Kidney (tissue), 14 donors: Measurements from ENCODE around the gene FCHO1. TPM values are rescaled to one million over a fixed set of nuclear protein-coding genes. Genes with fewer than 3 reads are reported as not detected.

ENCODE experiments used
- DNase-seq, 5 donors: peaks; one replicate each; pipeline ENCODE4 v3.0.0-alpha.2; 2013 to 2020
- FAIRE-seq: peaks from 2 replicates; lab custom pipeline; 2012; peaks lifted over from hg19 to GRCh38; lab: Jason Lieb, UNC
- H3K27ac ChIP-seq, 2 donors: one replicate each; pipeline ENCODE4 v1.7.0; 2013; ENCODE audit warnings: low read depth in 2 of 2, low read length in 2 of 2, inconsistent platforms in 1 of 2
- H3K27me3 ChIP-seq: one replicate; pipeline ENCODE4 v1.7.1; 2013; ENCODE audit warnings: low read length, inconsistent platforms; ENCODE audit not compliant: control insufficient read depth, insufficient read depth
- H3K36me3 ChIP-seq, 3 donors: one replicate each; pipeline versions ENCODE4 v1.7.0 to v1.7.1; 2013; ENCODE audit warnings: low read length in 3 of 3, control low read depth in 1 of 3, inconsistent platforms in 1 of 3; ENCODE audit not compliant: insufficient read depth in 3 of 3, control insufficient read depth in 2 of 3
- H3K4me1 ChIP-seq, 3 donors: one replicate each; pipeline versions ENCODE4 v1.7.0 to v1.7.1; 2013; ENCODE audit warnings: low read length in 3 of 3, inconsistent platforms in 1 of 3, low read depth in 1 of 3; ENCODE audit not compliant: control insufficient read depth in 2 of 3, insufficient read depth in 2 of 3
- H3K4me3 ChIP-seq, 3 donors: one replicate each; pipeline versions ENCODE4 v1.7.0 to v1.8.1; 2013; ENCODE audit warnings: low read length in 3 of 3, control low read depth in 1 of 3, inconsistent platforms in 1 of 3
- H3K9ac ChIP-seq, 3 donors: one replicate each; pipeline versions ENCODE4 v1.7.0 to v1.7.1; 2013; ENCODE audit warnings: low read length in 3 of 3, control low read depth in 1 of 3, inconsistent platforms in 1 of 3
- H3K9me3 ChIP-seq, 3 donors: one replicate each; pipeline versions ENCODE4 v1.7.0 to v1.7.1; 2013; ENCODE audit warnings: low read length in 3 of 3, control low read depth in 1 of 3, inconsistent platforms in 1 of 3; ENCODE audit not compliant: control insufficient read depth in 2 of 3, insufficient read depth in 1 of 3
- intact Hi-C: fragments of 100-400 bp; cut with DNase I; formaldehyde crosslinking; loops from one replicate; pipeline ENCODE4 v1.11.1; 2022
- polyA plus RNA-seq: library from polyadenylated mRNA; stranded (reverse); fragments of 350-450 nt; fragmentation: Illumina TruSeq; extraction: RNeasy Lipid Tissue Mini Kit (QIAGEN cat#74804); gene quantifications from one replicate; pipeline ENCODE4 v1.2.3, GENCODE V29; 2014; ENCODE audit warnings: low read depth, low replicate concordance; ENCODE audit not compliant: insufficient read depth
- total RNA-seq: library from RNA; stranded (reverse); fragmentation: NEBNext Ultra II Directional; extraction: Animal tissue kit (Norgen Biotek cat#: 25700); gene quantifications from one replicate; pipeline ENCODE4 v1.2.1, GENCODE V29; 2021
- TF ChIP-seq, protein P1 (sequence below): IDR thresholded peaks from 3 replicates; pipeline ENCODE4 v1.5.1; 2012; ENCODE audit warnings: mild to moderate bottlenecking, moderate library complexity, borderline replicate concordance; ENCODE audit not compliant: insufficient read depth; ENCODE audit errors: extremely low read depth
- donor health status: control.
- donor health status: control.
- donor health status: control.
- donor health status: control.
- donor health status: control.
- donor health status: DM: yes; HTN: yes; CAD: no.
- donor health status: Normal renal cell carcinoma (clear cell type).

FCHO1 gene
- total and polyA plus RNA-seq, 2 donors from 2014 or later = 0.52 to 5.9 TPM

DNA sequence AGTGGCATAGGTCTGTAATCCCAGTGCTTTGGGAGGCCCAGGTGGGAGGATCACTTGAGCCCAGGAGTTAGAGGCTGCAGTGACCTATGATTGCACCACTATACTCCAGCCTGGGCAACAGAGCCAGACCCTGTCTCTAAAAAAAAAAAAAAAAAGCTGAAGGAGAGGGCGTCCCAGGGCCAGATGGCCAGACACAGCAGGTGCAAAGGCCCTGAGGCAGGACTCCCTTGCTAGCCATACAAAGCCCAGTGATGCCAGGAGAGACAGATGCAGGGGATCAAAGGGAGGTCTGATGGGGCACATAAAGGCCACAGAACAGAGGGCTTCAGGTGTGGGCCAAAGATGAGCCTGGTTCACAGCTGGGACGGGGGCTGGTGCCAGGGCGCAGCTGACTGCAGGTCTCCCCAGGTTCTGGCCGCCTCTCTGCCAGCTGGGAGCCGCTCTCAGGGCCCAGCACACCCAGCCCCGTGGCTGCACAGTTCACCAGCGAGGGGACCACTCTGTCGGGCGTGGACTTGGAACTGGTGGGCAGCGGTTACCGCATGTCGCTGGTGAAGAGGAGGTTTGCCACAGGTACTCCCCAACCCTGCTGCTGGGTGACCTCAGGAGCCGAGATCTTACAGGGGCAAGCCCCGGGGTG, 36.1 kb downstream of the FCHO1 start:
- no peaks in the 10 kb centered on the region for H3K27me3 ChIP-seq
- intact Hi-C loops = no loop called here
- DNase-seq (no peak), FAIRE-seq (no peak)
- H3K9me3 ChIP-seq = no peaks in the 10 kb centered on the region
- no peak overlapping the region for H3K27ac ChIP-seq
- H3K4me3 ChIP-seq = no peak overlapping the region
- H3K36me3 ChIP-seq = no peaks in the 10 kb centered on the region
- H3K9ac ChIP-seq = no peak overlapping the region
- no peaks in the 10 kb centered on the region for H3K4me1 ChIP-seq
- TF ChIP-seq, protein P1, sequence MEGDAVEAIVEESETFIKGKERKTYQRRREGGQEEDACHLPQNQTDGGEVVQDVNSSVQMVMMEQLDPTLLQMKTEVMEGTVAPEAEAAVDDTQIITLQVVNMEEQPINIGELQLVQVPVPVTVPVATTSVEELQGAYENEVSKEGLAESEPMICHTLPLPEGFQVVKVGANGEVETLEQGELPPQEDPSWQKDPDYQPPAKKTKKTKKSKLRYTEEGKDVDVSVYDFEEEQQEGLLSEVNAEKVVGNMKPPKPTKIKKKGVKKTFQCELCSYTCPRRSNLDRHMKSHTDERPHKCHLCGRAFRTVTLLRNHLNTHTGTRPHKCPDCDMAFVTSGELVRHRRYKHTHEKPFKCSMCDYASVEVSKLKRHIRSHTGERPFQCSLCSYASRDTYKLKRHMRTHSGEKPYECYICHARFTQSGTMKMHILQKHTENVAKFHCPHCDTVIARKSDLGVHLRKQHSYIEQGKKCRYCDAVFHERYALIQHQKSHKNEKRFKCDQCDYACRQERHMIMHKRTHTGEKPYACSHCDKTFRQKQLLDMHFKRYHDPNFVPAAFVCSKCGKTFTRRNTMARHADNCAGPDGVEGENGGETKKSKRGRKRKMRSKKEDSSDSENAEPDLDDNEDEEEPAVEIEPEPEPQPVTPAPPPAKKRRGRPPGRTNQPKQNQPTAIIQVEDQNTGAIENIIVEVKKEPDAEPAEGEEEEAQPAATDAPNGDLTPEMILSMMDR = no peak

DNA sequence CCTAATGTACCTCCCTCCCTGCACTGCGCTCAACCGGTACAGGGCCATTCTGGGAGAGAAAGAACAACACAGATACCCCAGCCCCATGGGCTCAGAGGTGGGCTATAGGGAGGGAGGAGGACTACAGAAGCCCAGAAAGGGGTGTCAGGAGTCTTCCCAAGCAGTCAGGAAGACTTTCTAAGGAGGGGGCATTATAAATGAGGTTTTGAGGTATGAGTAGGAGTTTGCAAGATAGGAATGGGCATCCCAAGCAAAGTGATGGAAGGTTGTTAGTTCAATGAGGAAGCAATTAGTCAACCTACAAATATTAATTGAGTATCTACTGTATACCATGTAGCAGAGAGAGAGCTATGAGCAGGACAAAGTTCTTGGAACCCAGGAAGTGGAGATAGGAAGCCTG, 37.4 kb downstream of the FCHO1 start:
- no peak overlapping the region for H3K9ac ChIP-seq
- H3K4me3 ChIP-seq = no peak overlapping the region
- TF ChIP-seq, protein P1 = no peak
- no peaks in the 10 kb centered on the region for H3K9me3 ChIP-seq
- no peaks in the 10 kb centered on the region for H3K27me3 ChIP-seq
- no peaks in the 10 kb centered on the region for H3K36me3 ChIP-seq
- DNase-seq (no peak), FAIRE-seq (no peak)
- intact Hi-C loops = no loop called here
- H3K27ac ChIP-seq = no peak overlapping the region
- no peaks in the 10 kb centered on the region for H3K4me1 ChIP-seq

DNA sequence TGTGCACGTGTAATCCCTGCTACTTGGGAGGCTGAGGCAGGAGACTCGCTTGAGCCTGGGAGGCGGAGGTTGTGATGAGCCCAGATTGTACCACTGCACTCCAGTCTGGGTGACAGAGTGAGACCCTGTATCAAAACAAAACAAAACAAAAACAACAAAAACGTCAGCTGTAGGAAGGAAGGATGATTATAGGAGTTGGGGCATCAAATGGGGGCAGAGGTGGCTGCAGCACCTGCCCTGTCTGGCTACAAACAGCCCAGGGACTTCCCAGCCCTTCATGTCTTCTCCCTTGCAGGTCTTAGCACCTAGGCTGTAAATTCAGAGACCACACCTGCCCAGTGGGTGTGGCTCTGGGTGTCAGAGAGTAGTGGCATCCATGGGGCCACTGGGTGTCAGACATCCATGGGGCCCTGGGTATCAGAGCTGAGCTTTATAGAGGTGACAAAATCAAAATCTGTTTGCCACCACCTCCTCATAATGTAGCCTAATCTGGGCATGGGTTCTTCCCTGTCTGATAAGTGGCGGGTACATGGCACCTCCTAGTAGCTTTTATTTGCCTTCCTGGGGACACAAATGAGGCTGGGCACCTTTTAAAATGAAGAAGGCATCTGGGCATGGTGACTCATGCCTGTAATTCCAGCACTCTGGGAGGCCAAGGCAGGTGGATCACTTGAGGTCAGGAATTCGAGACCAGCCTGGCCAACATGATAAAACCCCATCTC, 38.9 kb downstream of the FCHO1 start:
- no peak for DNase-seq
- Histone ChIP-seq H3K27ac (no peak overlapping the region), H3K4me3 (no peak overlapping the region), H3K36me3 (no peaks in the 10 kb centered on the region), H3K4me1 (no peaks in the 10 kb centered on the region), H3K9ac (no peak overlapping the region), H3K27me3 (no peaks in the 10 kb centered on the region), H3K9me3 (no peaks in the 10 kb centered on the region)
- FAIRE-seq = no peak
- TF ChIP-seq, protein P1 = no peak
- intact Hi-C loops = no loop called here
